HCT116 (cell line): ENCODE data around the gene SHANK1.

Source experiments
- EGR1 ChIP-seq: IDR thresholded peaks from 2 replicates; pipeline ENCODE4 v1.6.1; 2012; ENCODE audit warnings: low read depth
- POLR2A ChIP-seq: IDR thresholded peaks from 2 replicates; pipeline ENCODE4 v1.7.0; 2011; ENCODE audit warnings: borderline replicate concordance; ENCODE audit not compliant: insufficient read depth, insufficient read length; ENCODE audit errors: extremely low read depth
- TF ChIP-seq, protein P1 (sequence below): IDR thresholded peaks from 2 replicates; pipeline ENCODE4 v1.6.1; 2012
- TF ChIP-seq, protein P2 (sequence below), 3 experiments: fragments of 200-600 bp in 1 of 3; sonication (generic) in 1 of 3; IDR thresholded peaks in 2 of 3; conservative IDR thresholded peaks in 1 of 3; 2 replicates each; pipeline ENCODE4 v1.5.1; 2012 to 2017; ENCODE audit warnings: low read depth in 2 of 3, low read length in 2 of 3, antibody characterized with exemption in 1 of 3, borderline replicate concordance in 1 of 3, control low read depth in 1 of 3, mild to moderate bottlenecking in 1 of 3, mixed read lengths in 1 of 3, mixed run types in 1 of 3, moderate library complexity in 1 of 3; ENCODE audit not compliant: insufficient read depth in 1 of 3

DNA sequence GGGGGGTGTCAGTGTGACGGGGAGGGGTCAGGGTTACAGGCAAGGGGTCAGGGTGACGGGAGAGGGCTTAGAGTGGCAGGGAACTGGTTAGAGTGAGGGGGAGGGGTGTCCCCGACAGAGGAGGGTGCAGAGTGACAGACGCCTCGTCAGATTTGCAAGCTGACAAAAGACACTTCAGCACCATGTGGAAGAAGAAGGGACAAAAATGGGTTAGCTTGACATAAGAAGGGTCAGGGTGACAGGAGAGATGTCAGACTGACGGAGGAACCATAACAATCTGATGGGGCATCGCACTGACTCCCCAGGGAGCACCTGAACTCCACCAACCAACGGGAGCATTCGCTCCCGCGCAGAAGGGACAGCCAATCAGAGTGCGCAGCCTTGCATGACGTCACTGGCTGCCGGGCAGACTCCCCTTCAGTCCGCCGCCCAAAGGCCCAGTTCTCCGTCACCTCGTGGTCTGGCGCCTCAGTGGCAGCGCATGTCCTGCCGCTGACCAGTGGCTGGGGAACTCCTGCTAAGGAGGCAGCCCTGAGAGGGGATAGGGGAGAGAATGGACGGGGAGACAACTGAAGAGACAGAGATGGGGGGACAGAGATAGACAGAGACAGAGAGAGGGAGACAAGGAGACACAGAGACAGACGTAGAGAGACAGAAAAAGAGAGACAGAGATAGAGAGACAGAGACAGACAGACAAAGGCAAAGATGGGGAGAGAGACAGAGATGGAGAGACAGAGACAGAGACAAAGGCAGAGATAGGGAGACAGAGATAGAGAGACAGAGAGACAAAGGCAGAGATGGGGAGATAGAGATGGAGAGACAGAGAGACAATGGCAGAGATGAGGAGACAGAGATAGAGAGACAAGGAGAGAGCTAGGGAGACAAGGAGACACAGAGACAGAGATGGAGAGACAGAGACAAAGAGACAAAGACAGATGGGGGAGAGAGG, 40.2 kb downstream of the SHANK1 start:
- TF ChIP-seq, protein P1, sequence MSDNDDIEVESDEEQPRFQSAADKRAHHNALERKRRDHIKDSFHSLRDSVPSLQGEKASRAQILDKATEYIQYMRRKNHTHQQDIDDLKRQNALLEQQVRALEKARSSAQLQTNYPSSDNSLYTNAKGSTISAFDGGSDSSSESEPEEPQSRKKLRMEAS: peak; percentile 95
- TF ChIP-seq EGR1: no peak
- TF ChIP-seq, protein P2, sequence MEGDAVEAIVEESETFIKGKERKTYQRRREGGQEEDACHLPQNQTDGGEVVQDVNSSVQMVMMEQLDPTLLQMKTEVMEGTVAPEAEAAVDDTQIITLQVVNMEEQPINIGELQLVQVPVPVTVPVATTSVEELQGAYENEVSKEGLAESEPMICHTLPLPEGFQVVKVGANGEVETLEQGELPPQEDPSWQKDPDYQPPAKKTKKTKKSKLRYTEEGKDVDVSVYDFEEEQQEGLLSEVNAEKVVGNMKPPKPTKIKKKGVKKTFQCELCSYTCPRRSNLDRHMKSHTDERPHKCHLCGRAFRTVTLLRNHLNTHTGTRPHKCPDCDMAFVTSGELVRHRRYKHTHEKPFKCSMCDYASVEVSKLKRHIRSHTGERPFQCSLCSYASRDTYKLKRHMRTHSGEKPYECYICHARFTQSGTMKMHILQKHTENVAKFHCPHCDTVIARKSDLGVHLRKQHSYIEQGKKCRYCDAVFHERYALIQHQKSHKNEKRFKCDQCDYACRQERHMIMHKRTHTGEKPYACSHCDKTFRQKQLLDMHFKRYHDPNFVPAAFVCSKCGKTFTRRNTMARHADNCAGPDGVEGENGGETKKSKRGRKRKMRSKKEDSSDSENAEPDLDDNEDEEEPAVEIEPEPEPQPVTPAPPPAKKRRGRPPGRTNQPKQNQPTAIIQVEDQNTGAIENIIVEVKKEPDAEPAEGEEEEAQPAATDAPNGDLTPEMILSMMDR (IDR thresholded peaks at IDR 0.05 in 2 of 3, conservative IDR thresholded peaks at IDR 0.05 in 1 of 3; ENCODE audit: borderline replicate concordance in 1 of 3, insufficient read depth in 1 of 3, low read depth in 2 of 3, low read length in 2 of 3): no peak
- TF ChIP-seq POLR2A: no peak
